CD4-positive, alpha-beta T cell (primary cell): ENCODE results near the gene ACTL10. TPM values are rescaled to one million over a fixed set of nuclear protein-coding genes. Genes with fewer than 3 reads are reported as not detected.

ENCODE experiments used
- ATAC-seq: fragments of 200-7000 bp; cut with Tn5 transposase; one replicate; pipeline ENCODE4 v1.10.0; 2022; ENCODE audit warnings: mild to moderate bottlenecking; ENCODE audit not compliant: poor library complexity
- CTCF ChIA-PET: fragments of 350-600 bp; sonication (Branson Sonifier 250); formaldehyde crosslinking; loops from one replicate; lab custom pipeline; 2021; ENCODE audit warnings: antibody characterized with exemption, inconsistent platforms; lab: Charles Lee
- POLR2A ChIA-PET: fragments of 350-600 bp; sonication (Branson Sonifier 250); formaldehyde crosslinking; loops from one replicate; lab custom pipeline; 2021; ENCODE audit warnings: antibody characterized with exemption, inconsistent platforms; lab: Charles Lee
- DNase-seq, 14 experiments: peaks; one replicate each; pipeline ENCODE4 v3.0.0-alpha.2; 2013 to 2020; ENCODE audit warnings: mixed read lengths in 2 of 14
- H3K27ac ChIP-seq, 2 donors: one replicate each; pipeline versions ENCODE4 v1.5.1 to v1.7.0; 2013; ENCODE audit warnings: low read length in 2 of 2, low read depth in 1 of 2, mild to moderate bottlenecking in 1 of 2
- H3K27me3 ChIP-seq, 2 experiments: 1 replicate in 1 of 2; 2 replicates in 1 of 2; pipeline versions ENCODE4 v1.6.1 to v1.7.0; 2013; ENCODE audit warnings: low read length in 2 of 2, control low read depth in 1 of 2, mild to moderate bottlenecking in 1 of 2, moderate library complexity in 1 of 2; ENCODE audit not compliant: insufficient read depth in 2 of 2, control insufficient read depth in 1 of 2
- H3K36me3 ChIP-seq: one replicate; pipeline ENCODE4 v1.6.1; 2013; ENCODE audit warnings: low read length, control low read depth; ENCODE audit not compliant: insufficient read depth
- H3K4me1 ChIP-seq: one replicate; pipeline ENCODE4 v1.6.1; 2013; ENCODE audit warnings: low read length, control low read depth; ENCODE audit not compliant: insufficient read depth
- H3K4me3 ChIP-seq: one replicate; pipeline ENCODE4 v1.5.1; 2013; ENCODE audit warnings: mild to moderate bottlenecking, low read length, moderate library complexity
- H3K9me3 ChIP-seq, 2 experiments: 1 replicate in 1 of 2; 2 replicates in 1 of 2; pipeline versions ENCODE4 v1.6.1 to v1.7.0; 2013; ENCODE audit warnings: low read length in 2 of 2, mild to moderate bottlenecking in 2 of 2, control low read depth in 1 of 2, moderate library complexity in 1 of 2; ENCODE audit not compliant: control insufficient read depth in 1 of 2, insufficient read depth in 1 of 2
- H3K27ac Mint-ChIP-seq: one replicate; pipeline ENCODE4 v1.8.0; 2020; ENCODE audit warnings: mixed read lengths
- H3K27me3 Mint-ChIP-seq: one replicate; pipeline ENCODE4 v1.8.0; 2021; ENCODE audit warnings: mixed read lengths
- H3K36me3 Mint-ChIP-seq: one replicate; pipeline ENCODE4 v1.8.0; 2021; ENCODE audit warnings: low read depth, mixed read lengths
- H3K4me1 Mint-ChIP-seq: one replicate; pipeline ENCODE4 v1.8.0; 2021; ENCODE audit warnings: low read depth, mixed read lengths
- H3K4me3 Mint-ChIP-seq: one replicate; pipeline ENCODE4 v1.8.0; 2020; ENCODE audit warnings: mild to moderate bottlenecking, mixed read lengths
- H3K9me3 Mint-ChIP-seq: one replicate; pipeline ENCODE4 v1.8.0; 2020; ENCODE audit warnings: mixed read lengths
- intact Hi-C, 2 experiments: fragments of 100-400 bp; cut with DNase I in 1 of 2; cut with micrococcal nuclease in 1 of 2; formaldehyde crosslinking; loops; one replicate each; pipeline versions ENCODE4 v1.15.1 to v1.9.0; 2023 to 2025; cut with DNase I, micrococcal nuclease
- total RNA-seq, 174 experiments: library from RNA in 2 of 174; stranded (reverse) in 2 of 174; gene quantifications; one replicate each; pipeline ENCODE4 v1.2.3 and lab custom pipeline; 2021 to 2026
- TF ChIP-seq, protein P1 (sequence below): fragments of 200-600 bp; IDR thresholded peaks from one replicate; pipeline ENCODE4 v1.8.0; 2022; ENCODE audit warnings: antibody characterized with exemption, mild to moderate bottlenecking

Gene ACTL10
- total RNA-seq, 2 experiments from 2014 or later, result 0.28 to 0.55 TPM

DNA sequence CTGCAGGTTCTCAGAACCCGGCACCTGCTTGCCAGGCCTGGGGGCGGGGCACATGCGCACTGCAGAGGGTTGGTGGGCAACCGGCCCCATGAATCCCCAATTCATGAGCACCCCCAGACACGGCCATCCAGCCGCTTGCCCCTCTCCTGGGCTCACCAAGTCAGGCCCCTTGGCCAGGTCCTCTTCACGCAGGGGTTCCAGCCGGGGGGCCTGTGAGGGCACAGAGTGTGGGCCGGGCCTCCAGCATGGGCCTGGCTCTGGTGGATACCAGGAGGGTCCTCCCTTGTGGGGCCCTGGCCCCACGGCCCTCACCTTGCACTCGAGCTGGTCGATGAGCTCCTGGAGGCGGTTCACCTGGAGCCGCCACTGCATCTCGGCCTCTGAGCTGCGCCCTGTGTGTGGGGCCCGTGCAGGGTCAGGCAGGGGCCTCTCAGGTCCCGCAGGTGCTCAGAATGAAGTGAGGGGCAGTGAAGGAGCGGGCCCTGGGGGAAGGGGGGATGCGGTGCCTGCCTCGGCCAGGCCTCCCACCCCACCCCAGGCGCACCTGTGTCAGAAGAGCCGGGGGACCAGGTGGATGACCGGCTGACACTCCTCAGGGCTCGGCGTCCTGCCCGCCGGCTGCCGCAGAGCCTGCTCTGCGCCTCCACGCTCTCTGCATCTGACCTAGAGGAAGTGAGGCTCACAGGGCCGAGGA lies 7.3 kb upstream of the ACTL10 start:
- H3K27me3 Mint-ChIP-seq, result no peaks in the 10 kb centered on the region
- DNase-seq, result no peak
- H3K36me3 ChIP-seq, result no peaks in the 10 kb centered on the region
- no peak overlapping the region for H3K27ac ChIP-seq
- H3K9me3 Mint-ChIP-seq, result no peaks in the 10 kb centered on the region
- ChIA-PET CTCF (no interaction called here), POLR2A (no interaction called here)
- no peak for ATAC-seq
- intact Hi-C loops, result loop anchor here (5.0 to 10.0 kb wide), 6 partner anchors 75 to 1705 kb away; partner anchors contain the start of genes CDK5RAP1 (in 1 of the 2), DYNLRB1 (in 1 of the 2), PDRG1 (in 1 of the 2) and SNTA1 (in 1 of the 2)
- H3K4me1 Mint-ChIP-seq, result peaks cover 15% of the 10 kb centered on the region
- H3K9me3 ChIP-seq, result no peaks in the 10 kb centered on the region
- H3K4me3 Mint-ChIP-seq, result no peak overlapping the region
- peaks cover 22% of the 10 kb centered on the region for H3K4me1 ChIP-seq
- no peak overlapping the region for H3K27ac Mint-ChIP-seq
- H3K4me3 ChIP-seq, result no peak overlapping the region
- H3K36me3 Mint-ChIP-seq, result no peaks in the 10 kb centered on the region
- TF ChIP-seq, protein P1, sequence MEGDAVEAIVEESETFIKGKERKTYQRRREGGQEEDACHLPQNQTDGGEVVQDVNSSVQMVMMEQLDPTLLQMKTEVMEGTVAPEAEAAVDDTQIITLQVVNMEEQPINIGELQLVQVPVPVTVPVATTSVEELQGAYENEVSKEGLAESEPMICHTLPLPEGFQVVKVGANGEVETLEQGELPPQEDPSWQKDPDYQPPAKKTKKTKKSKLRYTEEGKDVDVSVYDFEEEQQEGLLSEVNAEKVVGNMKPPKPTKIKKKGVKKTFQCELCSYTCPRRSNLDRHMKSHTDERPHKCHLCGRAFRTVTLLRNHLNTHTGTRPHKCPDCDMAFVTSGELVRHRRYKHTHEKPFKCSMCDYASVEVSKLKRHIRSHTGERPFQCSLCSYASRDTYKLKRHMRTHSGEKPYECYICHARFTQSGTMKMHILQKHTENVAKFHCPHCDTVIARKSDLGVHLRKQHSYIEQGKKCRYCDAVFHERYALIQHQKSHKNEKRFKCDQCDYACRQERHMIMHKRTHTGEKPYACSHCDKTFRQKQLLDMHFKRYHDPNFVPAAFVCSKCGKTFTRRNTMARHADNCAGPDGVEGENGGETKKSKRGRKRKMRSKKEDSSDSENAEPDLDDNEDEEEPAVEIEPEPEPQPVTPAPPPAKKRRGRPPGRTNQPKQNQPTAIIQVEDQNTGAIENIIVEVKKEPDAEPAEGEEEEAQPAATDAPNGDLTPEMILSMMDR, result no peak
- no peaks in the 10 kb centered on the region for H3K27me3 ChIP-seq

DNA sequence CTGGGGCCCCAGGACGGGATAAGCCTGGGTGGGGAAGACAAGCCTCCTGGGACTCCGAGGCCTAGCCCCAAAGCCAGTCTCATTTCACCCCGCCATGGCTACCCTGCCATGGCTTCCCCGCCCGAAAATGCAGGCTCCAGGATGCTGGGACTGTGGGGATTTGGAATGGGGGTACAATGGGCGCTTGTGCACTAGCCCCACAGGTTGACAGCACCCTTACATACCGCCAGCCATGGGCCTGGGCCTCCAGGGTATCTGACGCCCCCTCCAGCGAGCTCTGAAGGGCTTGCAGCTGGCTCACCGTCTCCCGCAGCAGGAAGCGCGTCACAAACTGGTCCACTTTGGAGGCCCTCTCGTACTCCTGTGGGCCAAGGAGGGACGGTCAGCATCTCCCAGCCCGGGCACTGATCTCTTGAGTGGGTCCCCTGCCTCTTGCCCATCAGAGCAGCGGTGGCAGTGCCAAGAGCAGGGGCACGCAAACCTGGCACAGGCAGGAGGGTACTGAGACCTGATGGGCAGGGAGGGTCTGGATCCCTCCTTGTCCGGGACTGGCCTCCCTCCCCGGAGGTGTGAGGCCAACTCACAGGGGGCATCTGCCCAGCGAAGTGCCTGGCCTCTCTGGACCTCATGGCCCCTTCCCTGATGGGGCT lies 6.6 kb upstream of the ACTL10 start:
- TF ChIP-seq, protein P1, result no peak
- Histone ChIP-seq H3K4me1 (peaks cover 28% of the 10 kb centered on the region), H3K27me3 (no peaks in the 10 kb centered on the region), H3K4me3 (no peak overlapping the region), H3K27ac (no peak overlapping the region), H3K9me3 (no peaks in the 10 kb centered on the region), H3K36me3 (no peaks in the 10 kb centered on the region)
- no peaks in the 10 kb centered on the region for H3K9me3 Mint-ChIP-seq
- H3K4me3 Mint-ChIP-seq, result no peak overlapping the region
- no peaks in the 10 kb centered on the region for H3K27me3 Mint-ChIP-seq
- ChIA-PET CTCF (no interaction called here), POLR2A (interaction anchor here (0.7 kb wide), 1 partner anchor 170 kb away, joined by 3 read pairs; the partner anchor contains the start of gene CBFA2T2)
- DNase-seq (no peak), ATAC-seq (no peak)
- no peaks in the 10 kb centered on the region for H3K36me3 Mint-ChIP-seq
- intact Hi-C loops, result loop anchor here (5.0 to 10.0 kb wide), 6 partner anchors 75 to 1705 kb away; partner anchors contain the start of genes CDK5RAP1 (in 1 of the 2), DYNLRB1 (in 1 of the 2), PDRG1 (in 1 of the 2) and SNTA1 (in 1 of the 2)
- no peak overlapping the region for H3K27ac Mint-ChIP-seq
- peaks cover 22% of the 10 kb centered on the region for H3K4me1 Mint-ChIP-seq

DNA sequence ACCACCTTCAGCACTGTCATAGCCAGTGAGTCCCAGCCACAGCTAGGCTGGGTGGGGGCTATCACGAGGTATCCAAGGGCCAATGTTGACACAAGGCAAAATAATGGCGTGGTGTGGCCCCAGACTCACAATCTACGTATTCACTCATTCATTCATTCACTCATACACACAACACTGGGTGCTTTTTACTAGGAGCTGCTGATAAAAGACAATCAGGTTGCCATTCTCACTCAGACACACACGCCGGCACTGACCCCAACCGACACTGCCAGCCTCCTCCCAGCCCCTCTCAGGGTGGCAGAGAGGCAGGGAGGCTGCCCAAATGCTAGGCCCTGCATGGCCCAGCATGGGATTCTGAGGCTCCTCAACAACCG lies 6.1 kb upstream of the ACTL10 start:
- ChIA-PET CTCF (no interaction called here), POLR2A (interaction anchor here (0.7 kb wide), 1 partner anchor 171 kb away, joined by 3 read pairs; the partner anchor contains the start of gene CBFA2T2)

More for the DNA sequence above, 6.1 kb upstream of the ACTL10 start:
- H3K9me3 ChIP-seq, result no peaks in the 10 kb centered on the region
- H3K4me1 Mint-ChIP-seq, result peaks cover 27% of the 10 kb centered on the region
- no peaks in the 10 kb centered on the region for H3K36me3 Mint-ChIP-seq
- H3K4me1 ChIP-seq, result peaks cover 28% of the 10 kb centered on the region
- H3K4me3 ChIP-seq, result no peak overlapping the region
- no peak overlapping the region for H3K4me3 Mint-ChIP-seq
- H3K36me3 ChIP-seq, result no peaks in the 10 kb centered on the region
- no peaks in the 10 kb centered on the region for H3K27me3 Mint-ChIP-seq
- H3K9me3 Mint-ChIP-seq, result no peaks in the 10 kb centered on the region
- ATAC-seq, result no peak
- TF ChIP-seq, protein P1, result no peak
- no peak overlapping the region for H3K27ac Mint-ChIP-seq
- intact Hi-C loops, result loop anchor here (5.0 to 10.0 kb wide), 6 partner anchors 74 to 1706 kb away; partner anchors contain the start of genes CDK5RAP1 (in 1 of the 2), DYNLRB1 (in 1 of the 2), PDRG1 (in 1 of the 2) and SNTA1 (in 1 of the 2)
- H3K27ac ChIP-seq, result no peak overlapping the region
- no peak for DNase-seq
- H3K27me3 ChIP-seq, result no peaks in the 10 kb centered on the region
